CD14-positive monocyte (primary cell): ENCODE results near the gene KRT6B. TPM values are rescaled to one million over a fixed set of nuclear protein-coding genes. Genes with fewer than 3 reads are reported as not detected.

Experiments
- DNase-seq, 3 donors: peaks; one replicate each; pipeline ENCODE4 v3.0.0-alpha.2; 2011 to 2022
- H2AFZ ChIP-seq: 2 replicates; pipeline ENCODE4 v1.6.0; 2012; ENCODE audit warnings: mild to moderate bottlenecking, low read depth, low read length, inconsistent platforms; ENCODE audit not compliant: insufficient read depth, poor library complexity, severe bottlenecking
- H3K27ac ChIP-seq, 2 donors: 1 replicate in 1 of 2; 2 replicates in 1 of 2; pipeline ENCODE4 v1.5.1; 2012 to 2013; ENCODE audit warnings: low read length in 2 of 2, control low read depth in 1 of 2, inconsistent platforms in 1 of 2, low read depth in 1 of 2, mild to moderate bottlenecking in 1 of 2
- H3K27me3 ChIP-seq, 2 donors: one replicate each; pipeline versions ENCODE4 v1.6.0 to v1.6.1; 2011 to 2013; ENCODE audit warnings: low read length in 2 of 2; ENCODE audit not compliant: control insufficient read depth in 2 of 2, insufficient read depth in 2 of 2
- H3K36me3 ChIP-seq, 2 donors: replicated peaks in 1 of 2; 1 replicate in 1 of 2; 2 replicates in 1 of 2; pipeline versions ENCODE4 v1.5.1 to v1.6.1; 2012 to 2013; ENCODE audit warnings: low read length in 2 of 2, control low read depth in 1 of 2, inconsistent platforms in 1 of 2, mild to moderate bottlenecking in 1 of 2; ENCODE audit not compliant: insufficient read depth in 2 of 2, control insufficient read depth in 1 of 2
- H3K4me1 ChIP-seq, 2 donors: 1 replicate in 1 of 2; 2 replicates in 1 of 2; pipeline versions ENCODE4 v1.5.1 to v1.6.1; 2012 to 2013; ENCODE audit warnings: low read length in 2 of 2, control low read depth in 1 of 2, inconsistent platforms in 1 of 2, mild to moderate bottlenecking in 1 of 2, moderate library complexity in 1 of 2; ENCODE audit not compliant: insufficient read depth in 2 of 2, control insufficient read depth in 1 of 2
- H3K4me2 ChIP-seq: replicated peaks from 2 replicates; pipeline ENCODE3; 2012; ENCODE audit warnings: low read length, moderate library complexity, mild to moderate bottlenecking; ENCODE audit not compliant: poor library complexity, severe bottlenecking; ENCODE audit errors: extremely low read depth
- H3K4me3 ChIP-seq, 3 experiments: fragments of 200-600 bp in 1 of 3; sonication (generic) in 1 of 3; replicated peaks in 1 of 3; 1 replicate in 2 of 3; 2 replicates in 1 of 3; pipeline ENCODE4 v1.5.1; 2011 to 2013; ENCODE audit warnings: low read length in 3 of 3, mild to moderate bottlenecking in 3 of 3, control low read depth in 2 of 3, low read depth in 2 of 3, inconsistent platforms in 1 of 3, moderate library complexity in 1 of 3
- H3K79me2 ChIP-seq: 2 replicates; pipeline ENCODE4 v1.6.0; 2012; ENCODE audit warnings: mild to moderate bottlenecking, control low read depth, inconsistent platforms, low read length, moderate library complexity; ENCODE audit not compliant: insufficient read depth
- H3K9ac ChIP-seq: 2 replicates; pipeline ENCODE4 v1.6.0; 2017; ENCODE audit warnings: low read length, mild to moderate bottlenecking; ENCODE audit not compliant: insufficient read depth, poor library complexity, severe bottlenecking
- H3K9me3 ChIP-seq, 2 donors: replicated peaks in 1 of 2; 1 replicate in 1 of 2; 2 replicates in 1 of 2; pipeline versions ENCODE4 v1.5.1 to v1.6.1; 2012 to 2013; ENCODE audit warnings: low read length in 2 of 2, control low read depth in 1 of 2; ENCODE audit not compliant: control insufficient read depth in 1 of 2, insufficient read depth in 1 of 2
- H4K20me1 ChIP-seq: 2 replicates; pipeline ENCODE4 v1.6.0; 2012; ENCODE audit warnings: mild to moderate bottlenecking, low read length, control low read depth, moderate library complexity; ENCODE audit not compliant: insufficient read depth
- H3K27ac Mint-ChIP-seq, 7 donors: one replicate each; pipeline ENCODE4 v1.8.0; 2020; ENCODE audit warnings: mild to moderate bottlenecking in 7 of 7, mixed read lengths in 7 of 7, moderate library complexity in 6 of 7, inconsistent platforms in 2 of 7
- H3K27me3 Mint-ChIP-seq, 3 donors: one replicate each; pipeline ENCODE4 v1.8.0; 2021 to 2022; ENCODE audit warnings: low read depth in 3 of 3, mild to moderate bottlenecking in 3 of 3, mixed read lengths in 3 of 3, moderate library complexity in 3 of 3, inconsistent platforms in 1 of 3
- H3K36me3 Mint-ChIP-seq, 2 donors: one replicate each; pipeline ENCODE4 v1.8.0; 2020; ENCODE audit warnings: mixed read lengths in 2 of 2, inconsistent platforms in 1 of 2, mild to moderate bottlenecking in 1 of 2
- H3K4me1 Mint-ChIP-seq: one replicate; pipeline ENCODE4 v1.8.0; 2020; ENCODE audit warnings: mild to moderate bottlenecking, mixed read lengths
- H3K4me3 Mint-ChIP-seq, 2 donors: one replicate each; pipeline ENCODE4 v1.8.0; 2020; ENCODE audit warnings: mild to moderate bottlenecking in 2 of 2, mixed read lengths in 2 of 2, moderate library complexity in 1 of 2
- H3K9me3 Mint-ChIP-seq, 7 donors: one replicate each; pipeline ENCODE4 v1.8.0; 2020 to 2022; ENCODE audit warnings: mixed read lengths in 7 of 7, mild to moderate bottlenecking in 6 of 7, moderate library complexity in 6 of 7, inconsistent platforms in 2 of 7
- WGBS: methylation state at CpG from one replicate; pipeline ENCODE4 v1.1.5; 2013; ENCODE audit warnings: missing lambda C conversion rate; ENCODE audit not compliant: insufficient coverage; 5-methylcytosine and 5-hydroxymethylcytosine counted together
- intact Hi-C, 2 donors: fragments of 100-400 bp; cut with micrococcal nuclease; formaldehyde crosslinking; loops; one replicate each; pipeline versions ENCODE4 v1.15.0 to v1.15.1; 2023
- polyA plus RNA-seq, 3 donors: library from polyadenylated mRNA; depleted of rRNA in 1 of 3; unstranded in 2 of 3; stranded (reverse) in 1 of 3; fragments of 300-500 nt in 2 of 3; fragments of >200 nt in 1 of 3; fragmentation: Illumina TruSeq in 2 of 3; gene quantifications; 1 replicate in 2 of 3; 2 replicates in 1 of 3; pipeline ENCODE4 v1.2.3, GENCODE V29; 2012 to 2021
- TF ChIP-seq, protein P1 (sequence below): fragments of 200-600 bp; IDR thresholded peaks from one replicate; pipeline ENCODE4 v1.8.0; 2022; ENCODE audit warnings: antibody characterized with exemption, mild to moderate bottlenecking

Gene KRT6B
- polyA plus RNA-seq, 3 donors = not detected

DNA sequence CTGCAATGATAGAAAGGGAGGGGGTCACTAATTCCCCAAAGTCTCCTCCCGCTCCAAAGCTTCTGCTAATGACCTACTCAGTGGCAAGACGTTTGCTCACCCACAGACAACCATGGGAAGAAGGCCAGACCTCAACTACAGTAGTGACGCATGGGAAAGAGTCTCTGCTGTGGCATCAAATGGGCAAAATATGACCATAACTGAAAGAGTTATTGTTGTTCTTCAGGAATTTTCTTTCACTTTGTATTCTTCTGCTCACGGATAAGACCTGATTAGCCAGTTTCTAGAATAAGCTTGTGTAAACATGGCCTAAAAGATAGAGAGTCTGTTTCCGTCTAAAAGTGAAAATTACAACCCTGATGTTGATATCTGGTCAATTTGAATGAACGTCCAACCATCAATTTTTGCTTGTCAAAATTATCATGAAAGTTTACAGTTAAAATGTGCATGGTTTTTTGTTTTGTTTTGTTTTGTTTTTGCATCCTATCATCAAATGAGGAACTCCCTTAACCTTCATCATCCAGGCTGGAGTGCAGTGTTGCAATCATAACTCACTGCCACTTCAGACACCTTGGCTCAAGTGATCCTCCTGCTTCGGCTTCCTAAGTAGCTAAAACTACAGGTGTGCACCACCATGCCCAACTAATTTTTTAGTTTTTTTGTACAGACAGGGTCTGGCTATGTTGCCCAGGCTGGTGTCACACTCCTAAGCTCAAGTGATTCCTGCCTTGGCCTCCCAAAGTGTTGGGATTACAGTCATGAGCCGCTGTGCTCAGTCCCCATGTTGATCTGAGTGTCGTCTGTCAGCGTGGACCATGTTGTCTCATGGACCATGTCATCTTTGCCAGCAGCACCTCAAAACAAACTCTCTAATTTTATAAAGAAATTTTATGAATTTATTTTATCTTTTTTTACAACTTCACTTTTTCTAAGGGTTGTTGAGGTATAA, 7.0 kb downstream of the KRT6B start:
- Histone ChIP-seq H3K9me3 (no peaks in the 10 kb centered on the region), H4K20me1 (no peaks in the 10 kb centered on the region), H3K9ac (no peak overlapping the region), H3K27ac (no peak overlapping the region), H3K27me3 (no peaks in the 10 kb centered on the region), H2AFZ (no peak overlapping the region), H3K4me3 (no peak overlapping the region), H3K4me1 (no peaks in the 10 kb centered on the region), H3K79me2 (no peaks in the 10 kb centered on the region), H3K36me3 (no peaks in the 10 kb centered on the region), H3K4me2 (no peak overlapping the region)
- no peak for DNase-seq
- H3K36me3 Mint-ChIP-seq = no peaks in the 10 kb centered on the region
- WGBS = 100% methylated on average over 2 of the region's 10 CpGs
- H3K27me3 Mint-ChIP-seq = peaks cover 5 to 21% (median 17%) of the 10 kb centered on the region in 3 donors
- intact Hi-C loops = no loop called here
- H3K4me1 Mint-ChIP-seq = no peaks in the 10 kb centered on the region
- TF ChIP-seq, protein P1, sequence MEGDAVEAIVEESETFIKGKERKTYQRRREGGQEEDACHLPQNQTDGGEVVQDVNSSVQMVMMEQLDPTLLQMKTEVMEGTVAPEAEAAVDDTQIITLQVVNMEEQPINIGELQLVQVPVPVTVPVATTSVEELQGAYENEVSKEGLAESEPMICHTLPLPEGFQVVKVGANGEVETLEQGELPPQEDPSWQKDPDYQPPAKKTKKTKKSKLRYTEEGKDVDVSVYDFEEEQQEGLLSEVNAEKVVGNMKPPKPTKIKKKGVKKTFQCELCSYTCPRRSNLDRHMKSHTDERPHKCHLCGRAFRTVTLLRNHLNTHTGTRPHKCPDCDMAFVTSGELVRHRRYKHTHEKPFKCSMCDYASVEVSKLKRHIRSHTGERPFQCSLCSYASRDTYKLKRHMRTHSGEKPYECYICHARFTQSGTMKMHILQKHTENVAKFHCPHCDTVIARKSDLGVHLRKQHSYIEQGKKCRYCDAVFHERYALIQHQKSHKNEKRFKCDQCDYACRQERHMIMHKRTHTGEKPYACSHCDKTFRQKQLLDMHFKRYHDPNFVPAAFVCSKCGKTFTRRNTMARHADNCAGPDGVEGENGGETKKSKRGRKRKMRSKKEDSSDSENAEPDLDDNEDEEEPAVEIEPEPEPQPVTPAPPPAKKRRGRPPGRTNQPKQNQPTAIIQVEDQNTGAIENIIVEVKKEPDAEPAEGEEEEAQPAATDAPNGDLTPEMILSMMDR = no peak
- H3K27ac Mint-ChIP-seq = no peak overlapping the region
- no peak overlapping the region for H3K4me3 Mint-ChIP-seq
- peaks cover 0 to 7% (median 0%) of the 10 kb centered on the region in 7 donors for H3K9me3 Mint-ChIP-seq

DNA sequence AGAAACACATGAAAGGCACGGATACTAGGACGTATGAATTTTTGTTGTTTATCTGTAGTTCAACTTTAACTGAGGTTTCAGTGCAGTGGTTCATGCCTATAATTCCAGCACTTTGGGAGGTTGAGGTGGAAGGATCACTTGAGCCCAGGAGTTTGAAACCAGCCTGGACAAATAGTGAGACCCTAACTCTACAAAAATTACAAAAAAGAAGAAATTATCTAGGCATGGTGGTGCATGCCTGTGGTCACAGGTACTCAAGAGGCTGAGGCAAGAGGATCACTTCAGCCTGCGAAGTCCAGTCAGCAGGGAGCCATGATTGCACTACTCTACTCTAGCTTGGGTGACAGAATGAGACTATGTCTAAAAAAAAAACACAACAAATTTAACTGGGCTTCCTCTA, 8.0 kb downstream of the KRT6B start:
- Histone ChIP-seq H2AFZ (no peak overlapping the region), H3K4me3 (no peak overlapping the region), H3K27ac (no peak overlapping the region), H3K36me3 (no peaks in the 10 kb centered on the region), H3K4me2 (no peak overlapping the region), H3K79me2 (no peaks in the 10 kb centered on the region), H4K20me1 (no peaks in the 10 kb centered on the region), H3K4me1 (no peaks in the 10 kb centered on the region), H3K9ac (no peak overlapping the region), H3K27me3 (no peaks in the 10 kb centered on the region), H3K9me3 (no peaks in the 10 kb centered on the region)
- peaks cover 0 to 7% (median 0%) of the 10 kb centered on the region in 7 donors for H3K9me3 Mint-ChIP-seq
- H3K27me3 Mint-ChIP-seq = peaks cover 5 to 22% (median 15%) of the 10 kb centered on the region in 3 donors
- no peak for DNase-seq
- WGBS = 100% methylated on average over 1 of the region's 3 CpGs
- H3K4me1 Mint-ChIP-seq = no peaks in the 10 kb centered on the region
- H3K4me3 Mint-ChIP-seq = no peak overlapping the region
- intact Hi-C loops = no loop called here
- TF ChIP-seq, protein P1 = no peak
- H3K27ac Mint-ChIP-seq = no peak overlapping the region
- no peaks in the 10 kb centered on the region for H3K36me3 Mint-ChIP-seq
